Kidney (tissue), 14 donors: ENCODE data around the gene CTDP1. TPM values are rescaled to one million over a fixed set of nuclear protein-coding genes. Genes with fewer than 3 reads are reported as not detected.

Experiments
- DNase-seq, 5 donors: peaks; one replicate each; pipeline ENCODE4 v3.0.0-alpha.2; 2013 to 2020
- FAIRE-seq: peaks from 2 replicates; lab custom pipeline; 2012; peaks lifted over from hg19 to GRCh38; lab: Jason Lieb, UNC
- H3K27ac ChIP-seq, 2 donors: one replicate each; pipeline ENCODE4 v1.7.0; 2013; ENCODE audit warnings: low read depth in 2 of 2, low read length in 2 of 2, inconsistent platforms in 1 of 2
- H3K27me3 ChIP-seq: one replicate; pipeline ENCODE4 v1.7.1; 2013; ENCODE audit warnings: low read length, inconsistent platforms; ENCODE audit not compliant: control insufficient read depth, insufficient read depth
- H3K36me3 ChIP-seq, 3 donors: one replicate each; pipeline versions ENCODE4 v1.7.0 to v1.7.1; 2013; ENCODE audit warnings: low read length in 3 of 3, control low read depth in 1 of 3, inconsistent platforms in 1 of 3; ENCODE audit not compliant: insufficient read depth in 3 of 3, control insufficient read depth in 2 of 3
- H3K4me1 ChIP-seq, 3 donors: one replicate each; pipeline versions ENCODE4 v1.7.0 to v1.7.1; 2013; ENCODE audit warnings: low read length in 3 of 3, inconsistent platforms in 1 of 3, low read depth in 1 of 3; ENCODE audit not compliant: control insufficient read depth in 2 of 3, insufficient read depth in 2 of 3
- H3K4me3 ChIP-seq, 3 donors: one replicate each; pipeline versions ENCODE4 v1.7.0 to v1.8.1; 2013; ENCODE audit warnings: low read length in 3 of 3, control low read depth in 1 of 3, inconsistent platforms in 1 of 3
- H3K9ac ChIP-seq, 3 donors: one replicate each; pipeline versions ENCODE4 v1.7.0 to v1.7.1; 2013; ENCODE audit warnings: low read length in 3 of 3, control low read depth in 1 of 3, inconsistent platforms in 1 of 3
- H3K9me3 ChIP-seq, 3 donors: one replicate each; pipeline versions ENCODE4 v1.7.0 to v1.7.1; 2013; ENCODE audit warnings: low read length in 3 of 3, control low read depth in 1 of 3, inconsistent platforms in 1 of 3; ENCODE audit not compliant: control insufficient read depth in 2 of 3, insufficient read depth in 1 of 3
- intact Hi-C: fragments of 100-400 bp; cut with DNase I; formaldehyde crosslinking; loops from one replicate; pipeline ENCODE4 v1.11.1; 2022
- polyA plus RNA-seq: library from polyadenylated mRNA; stranded (reverse); fragments of 350-450 nt; fragmentation: Illumina TruSeq; extraction: RNeasy Lipid Tissue Mini Kit (QIAGEN cat#74804); gene quantifications from one replicate; pipeline ENCODE4 v1.2.3, GENCODE V29; 2014; ENCODE audit warnings: low read depth, low replicate concordance; ENCODE audit not compliant: insufficient read depth
- total RNA-seq: library from RNA; stranded (reverse); fragmentation: NEBNext Ultra II Directional; extraction: Animal tissue kit (Norgen Biotek cat#: 25700); gene quantifications from one replicate; pipeline ENCODE4 v1.2.1, GENCODE V29; 2021
- TF ChIP-seq, protein P1 (sequence below): IDR thresholded peaks from 3 replicates; pipeline ENCODE4 v1.5.1; 2012; ENCODE audit warnings: mild to moderate bottlenecking, moderate library complexity, borderline replicate concordance; ENCODE audit not compliant: insufficient read depth; ENCODE audit errors: extremely low read depth
- donor health status: control.
- donor health status: control.
- donor health status: control.
- donor health status: control.
- donor health status: control.
- donor health status: DM: yes; HTN: yes; CAD: no.
- donor health status: Normal renal cell carcinoma (clear cell type).

Gene CTDP1
- total and polyA plus RNA-seq, 2 donors from 2014 or later: 11.1 to 21.8 TPM

GRCh38 chr18:79784071-79784913 lies 104.7 kb downstream of the CTDP1 start:
- H3K4me1 ChIP-seq: peaks cover 0 to 2% (median 0%) of the 10 kb centered on the region in 3 donors
- no peaks in the 10 kb centered on the region for H3K36me3 ChIP-seq
- DNase-seq: peak in 3 of 5 donors; percentile 38 to 64 (median 38)
- H3K9ac ChIP-seq: no peak overlapping the region
- peaks cover 0 to 1% (median 0%) of the 10 kb centered on the region in 3 donors for H3K9me3 ChIP-seq
- intact Hi-C loops: no loop called here
- H3K27me3 ChIP-seq: peaks cover 12% of the 10 kb centered on the region
- TF ChIP-seq, protein P1, sequence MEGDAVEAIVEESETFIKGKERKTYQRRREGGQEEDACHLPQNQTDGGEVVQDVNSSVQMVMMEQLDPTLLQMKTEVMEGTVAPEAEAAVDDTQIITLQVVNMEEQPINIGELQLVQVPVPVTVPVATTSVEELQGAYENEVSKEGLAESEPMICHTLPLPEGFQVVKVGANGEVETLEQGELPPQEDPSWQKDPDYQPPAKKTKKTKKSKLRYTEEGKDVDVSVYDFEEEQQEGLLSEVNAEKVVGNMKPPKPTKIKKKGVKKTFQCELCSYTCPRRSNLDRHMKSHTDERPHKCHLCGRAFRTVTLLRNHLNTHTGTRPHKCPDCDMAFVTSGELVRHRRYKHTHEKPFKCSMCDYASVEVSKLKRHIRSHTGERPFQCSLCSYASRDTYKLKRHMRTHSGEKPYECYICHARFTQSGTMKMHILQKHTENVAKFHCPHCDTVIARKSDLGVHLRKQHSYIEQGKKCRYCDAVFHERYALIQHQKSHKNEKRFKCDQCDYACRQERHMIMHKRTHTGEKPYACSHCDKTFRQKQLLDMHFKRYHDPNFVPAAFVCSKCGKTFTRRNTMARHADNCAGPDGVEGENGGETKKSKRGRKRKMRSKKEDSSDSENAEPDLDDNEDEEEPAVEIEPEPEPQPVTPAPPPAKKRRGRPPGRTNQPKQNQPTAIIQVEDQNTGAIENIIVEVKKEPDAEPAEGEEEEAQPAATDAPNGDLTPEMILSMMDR: no peak
- FAIRE-seq: no peak
- no peak overlapping the region for H3K4me3 ChIP-seq
- no peak overlapping the region for H3K27ac ChIP-seq

DNA sequence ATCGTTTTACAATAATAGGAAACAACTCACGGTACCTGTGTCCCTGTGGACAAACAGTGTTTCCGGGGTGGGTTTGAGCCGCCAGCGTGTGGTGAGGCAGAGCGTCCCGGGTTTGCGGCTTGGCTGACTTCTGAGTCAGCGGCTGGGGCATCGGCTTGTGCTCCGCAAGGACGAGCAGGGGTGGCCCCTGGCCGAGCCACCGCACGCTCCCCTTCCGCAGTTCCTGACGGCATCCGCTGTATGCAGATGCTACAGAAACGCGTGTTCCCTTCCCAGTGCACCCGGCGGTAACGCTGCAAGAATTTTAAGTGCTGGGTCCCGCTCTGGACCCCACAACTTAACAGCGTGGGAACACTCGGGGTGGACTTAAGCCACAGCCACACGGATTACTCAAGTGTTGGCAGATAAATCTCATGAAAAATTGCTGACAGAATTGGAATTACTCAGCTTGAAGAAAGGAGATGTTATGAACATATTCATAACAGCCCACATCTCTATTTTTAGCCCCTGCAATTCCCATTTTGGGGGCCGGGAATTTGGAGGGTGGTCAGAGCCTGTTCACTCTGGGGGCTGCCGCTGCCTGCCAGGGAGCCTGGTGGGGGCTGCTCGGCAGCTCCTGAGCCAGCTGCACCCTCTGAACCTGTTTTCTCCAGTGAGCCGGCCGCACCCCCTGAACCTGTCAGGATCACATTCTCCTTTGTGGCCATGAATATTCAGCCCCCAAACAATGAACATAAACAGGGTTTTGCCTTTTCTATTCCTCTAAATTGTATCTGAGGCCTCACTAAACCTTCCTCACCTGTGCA lies 105.6 kb downstream of the CTDP1 start:
- Histone ChIP-seq H3K9ac (no peak overlapping the region), H3K36me3 (no peaks in the 10 kb centered on the region), H3K4me1 (peaks cover 0 to 2% (median 0%) of the 10 kb centered on the region in 3 donors), H3K27me3 (peaks cover 13% of the 10 kb centered on the region), H3K4me3 (no peak overlapping the region), H3K9me3 (peaks cover 0 to 1% (median 0%) of the 10 kb centered on the region in 3 donors), H3K27ac (no peak overlapping the region)
- TF ChIP-seq, protein P1: no peak
- FAIRE-seq: no peak
- intact Hi-C loops: no loop called here
- peak in 4 of 5 donors; percentile 29 to 65 (median 34) for DNase-seq

GRCh38 chr18:79785831-79786230 lies 106.2 kb downstream of the CTDP1 start:
- Histone ChIP-seq H3K36me3 (no peaks in the 10 kb centered on the region), H3K27me3 (peaks cover 13% of the 10 kb centered on the region), H3K4me1 (peaks cover 0 to 2% (median 0%) of the 10 kb centered on the region in 3 donors), H3K9me3 (peaks cover 0 to 1% (median 0%) of the 10 kb centered on the region in 3 donors), H3K27ac (no peak overlapping the region), H3K4me3 (no peak overlapping the region), H3K9ac (no peak overlapping the region)
- TF ChIP-seq, protein P1: no peak
- intact Hi-C loops: no loop called here
- FAIRE-seq: no peak
- DNase-seq: peak in 2 of 5 donors; percentile 26 to 61
